ENCODE data around the gene SLC41A2. TPM values are rescaled to one million over a fixed set of nuclear protein-coding genes. Genes with fewer than 3 reads are reported as not detected.

Gene SLC41A2
- total and polyA plus RNA-seq, 2 donors: 3.8 to 14.7 TPM

DNA sequence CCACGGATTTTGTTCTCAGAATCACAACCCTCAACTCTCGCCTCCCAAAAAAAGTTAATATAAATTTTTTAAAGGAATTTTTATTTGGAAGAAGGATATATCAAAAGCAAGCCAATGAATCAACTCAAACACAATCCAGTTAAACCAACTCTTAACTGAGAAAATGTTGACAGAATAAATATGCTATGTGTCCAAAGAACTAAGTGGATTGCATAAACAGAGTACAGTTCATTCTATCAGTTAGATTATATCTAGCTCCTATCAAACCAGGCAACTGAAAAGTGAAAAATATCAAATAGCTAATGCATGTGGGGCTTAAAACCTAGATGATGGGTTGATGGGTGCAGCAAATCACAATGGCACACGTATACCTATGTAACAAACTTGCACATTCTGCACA lies 16.6 kb downstream of the SLC41A2 start:
- Histone ChIP-seq H3K27ac (ENCODE audit: low read depth in 1 of 2, low read length in 1 of 2) (no peak overlapping the region), H3K36me3 (ENCODE audit: control insufficient read depth in 2 of 2, insufficient read depth in 2 of 2, low read length in 1 of 2) (no peaks in the 10 kb centered on the region), H3K4me3 (ENCODE audit: low read length in 2 of 2) (no peak overlapping the region), H3K9me3 (ENCODE audit: control insufficient read depth in 2 of 2, insufficient read depth in 1 of 2, low read length in 1 of 2) (no peaks in the 10 kb centered on the region), H3K27me3 (ENCODE audit: control insufficient read depth in 2 of 2, insufficient read depth in 1 of 2, low read length in 1 of 2) (no peaks in the 10 kb centered on the region), H3K4me1 (ENCODE audit: control insufficient read depth in 2 of 2, insufficient read depth in 2 of 2, low read length in 2 of 2) (no peaks in the 10 kb centered on the region)
- 98% methylated on average over 3 of the region's 3 CpGs for WGBS
- DNase-seq (ENCODE audit: low read depth in 6 of 9, low spot score in 9 of 9): no peak

- no peaks in the 10 kb centered on the region for H3K9me3 ChIP-seq (ENCODE audit: control insufficient read depth in 2 of 2, insufficient read depth in 1 of 2, low read length in 1 of 2)
- H3K4me1 ChIP-seq (ENCODE audit: control insufficient read depth in 2 of 2, insufficient read depth in 2 of 2, low read length in 2 of 2): no peaks in the 10 kb centered on the region
- H3K27me3 ChIP-seq (ENCODE audit: control insufficient read depth in 2 of 2, insufficient read depth in 1 of 2, low read length in 1 of 2): no peaks in the 10 kb centered on the region
- H3K27ac ChIP-seq (ENCODE audit: low read depth in 1 of 2, low read length in 1 of 2): no peak overlapping the region
- no peak overlapping the region for H3K4me3 ChIP-seq (ENCODE audit: low read length in 2 of 2)
- WGBS: 98% methylated on average over 2 of the region's 2 CpGs
- no peak for DNase-seq (ENCODE audit: low read depth in 6 of 9, low spot score in 9 of 9)
- no peaks in the 10 kb centered on the region for H3K36me3 ChIP-seq (ENCODE audit: control insufficient read depth in 2 of 2, insufficient read depth in 2 of 2, low read length in 1 of 2)
Observed at GRCh38 chr12:104939089-104939488, 19.0 kb downstream of the SLC41A2 start.

GRCh38 chr12:104938371-104938770 lies 19.7 kb downstream of the SLC41A2 start:
- WGBS: 61% methylated on average over 3 of the region's 3 CpGs
- H3K27me3 ChIP-seq (ENCODE audit: control insufficient read depth in 2 of 2, insufficient read depth in 1 of 2, low read length in 1 of 2): no peaks in the 10 kb centered on the region
- H3K9me3 ChIP-seq (ENCODE audit: control insufficient read depth in 2 of 2, insufficient read depth in 1 of 2, low read length in 1 of 2): no peaks in the 10 kb centered on the region
- no peak overlapping the region for H3K4me3 ChIP-seq (ENCODE audit: low read length in 2 of 2)
- H3K36me3 ChIP-seq (ENCODE audit: control insufficient read depth in 2 of 2, insufficient read depth in 2 of 2, low read length in 1 of 2): no peaks in the 10 kb centered on the region
- DNase-seq (ENCODE audit: low read depth in 6 of 9, low spot score in 9 of 9): no peak
- no peaks in the 10 kb centered on the region for H3K4me1 ChIP-seq (ENCODE audit: control insufficient read depth in 2 of 2, insufficient read depth in 2 of 2, low read length in 2 of 2)
- no peak overlapping the region for H3K27ac ChIP-seq (ENCODE audit: low read depth in 1 of 2, low read length in 1 of 2)

DNA sequence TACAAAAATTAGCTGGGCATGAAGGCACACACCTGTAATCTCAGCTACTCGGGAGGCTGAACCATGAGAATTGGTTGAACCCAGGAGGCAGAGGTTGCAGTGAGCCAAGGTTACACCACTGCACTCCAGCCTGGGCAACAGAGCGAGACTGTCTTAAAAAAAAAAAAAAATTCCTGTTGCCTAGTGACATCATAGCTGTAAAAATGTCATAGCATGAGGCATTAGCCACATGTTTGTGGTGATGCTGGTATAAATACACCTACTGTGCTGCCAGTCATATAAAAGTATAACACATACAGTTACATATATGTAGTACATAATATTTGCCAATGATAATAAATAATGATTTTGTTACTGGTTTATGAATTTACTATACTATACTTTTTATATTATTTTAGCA lies 22.2 kb downstream of the SLC41A2 start:
- no peak for DNase-seq (ENCODE audit: low read depth in 6 of 9, low spot score in 9 of 9)
- H3K4me3 ChIP-seq (ENCODE audit: low read length in 2 of 2): no peak overlapping the region
- H3K27me3 ChIP-seq (ENCODE audit: control insufficient read depth in 2 of 2, insufficient read depth in 1 of 2, low read length in 1 of 2): no peaks in the 10 kb centered on the region
- H3K4me1 ChIP-seq (ENCODE audit: control insufficient read depth in 2 of 2, insufficient read depth in 2 of 2, low read length in 2 of 2): no peaks in the 10 kb centered on the region
- no peaks in the 10 kb centered on the region for H3K9me3 ChIP-seq (ENCODE audit: control insufficient read depth in 2 of 2, insufficient read depth in 1 of 2, low read length in 1 of 2)
- no peak overlapping the region for H3K27ac ChIP-seq (ENCODE audit: low read depth in 1 of 2, low read length in 1 of 2)
- WGBS: 96% methylated on average over 2 of the region's 2 CpGs
- H3K36me3 ChIP-seq (ENCODE audit: control insufficient read depth in 2 of 2, insufficient read depth in 2 of 2, low read length in 1 of 2): no peaks in the 10 kb centered on the region

DNA sequence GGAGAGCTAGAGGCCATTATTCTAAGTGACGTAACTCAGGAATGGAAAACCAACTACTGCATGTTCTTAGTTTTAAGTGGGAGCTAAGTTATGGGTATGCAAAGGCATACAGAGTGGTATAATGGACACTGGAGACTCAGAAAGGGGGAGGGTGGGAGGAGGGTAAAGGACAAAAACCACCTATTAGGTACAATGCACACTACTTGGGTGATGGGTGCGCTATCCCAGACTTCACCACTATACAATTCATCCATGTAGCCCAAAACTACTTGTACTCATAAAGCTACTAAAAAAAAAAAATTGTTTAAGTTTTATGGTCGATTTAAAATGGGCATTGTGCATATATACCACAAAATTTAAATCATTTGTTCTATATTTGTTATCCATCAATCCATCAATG lies 24.3 kb downstream of the SLC41A2 start:
- Histone ChIP-seq H3K36me3 (ENCODE audit: control insufficient read depth in 2 of 2, insufficient read depth in 2 of 2, low read length in 1 of 2) (no peaks in the 10 kb centered on the region), H3K4me3 (ENCODE audit: low read length in 2 of 2) (no peak overlapping the region), H3K4me1 (ENCODE audit: control insufficient read depth in 2 of 2, insufficient read depth in 2 of 2, low read length in 2 of 2) (no peaks in the 10 kb centered on the region), H3K27ac (ENCODE audit: low read depth in 1 of 2, low read length in 1 of 2) (no peak overlapping the region), H3K9me3 (ENCODE audit: control insufficient read depth in 2 of 2, insufficient read depth in 1 of 2, low read length in 1 of 2) (no peaks in the 10 kb centered on the region), H3K27me3 (ENCODE audit: control insufficient read depth in 2 of 2, insufficient read depth in 1 of 2, low read length in 1 of 2) (no peaks in the 10 kb centered on the region)
- DNase-seq (ENCODE audit: low read depth in 6 of 9, low spot score in 9 of 9): no peak
- 60% methylated on average over 3 of the region's 3 CpGs for WGBS

DNA sequence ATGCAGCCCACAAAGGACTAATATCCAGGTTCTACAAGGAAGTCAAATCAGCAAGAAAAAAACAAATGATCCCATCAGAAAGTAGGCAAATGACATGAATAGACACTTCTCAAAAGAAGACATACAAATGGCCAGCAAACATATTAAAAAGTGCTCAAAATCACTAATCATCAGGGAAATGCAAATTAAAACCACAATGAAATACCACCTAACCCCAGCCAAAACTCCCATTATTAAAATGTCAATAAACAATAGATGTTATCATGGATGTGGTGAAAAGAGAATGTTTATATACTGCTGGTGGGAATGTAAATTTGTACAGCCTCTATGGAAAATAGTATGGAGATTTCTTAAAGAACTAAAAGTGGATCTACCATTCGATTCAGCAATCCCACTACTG lies 25.0 kb downstream of the SLC41A2 start:
- 95% methylated on average over 1 of the region's 1 CpG for WGBS
- H3K4me1 ChIP-seq (ENCODE audit: control insufficient read depth in 2 of 2, insufficient read depth in 2 of 2, low read length in 2 of 2): no peaks in the 10 kb centered on the region
- H3K4me3 ChIP-seq (ENCODE audit: low read length in 2 of 2): no peak overlapping the region
- no peaks in the 10 kb centered on the region for H3K27me3 ChIP-seq (ENCODE audit: control insufficient read depth in 2 of 2, insufficient read depth in 1 of 2, low read length in 1 of 2)
- no peaks in the 10 kb centered on the region for H3K36me3 ChIP-seq (ENCODE audit: control insufficient read depth in 2 of 2, insufficient read depth in 2 of 2, low read length in 1 of 2)
- no peaks in the 10 kb centered on the region for H3K9me3 ChIP-seq (ENCODE audit: control insufficient read depth in 2 of 2, insufficient read depth in 1 of 2, low read length in 1 of 2)
- no peak overlapping the region for H3K27ac ChIP-seq (ENCODE audit: low read depth in 1 of 2, low read length in 1 of 2)
- DNase-seq (ENCODE audit: low read depth in 6 of 9, low spot score in 9 of 9): no peak

- H3K27ac ChIP-seq (ENCODE audit: low read depth in 1 of 2, low read length in 1 of 2): no peak overlapping the region
- H3K9me3 ChIP-seq (ENCODE audit: control insufficient read depth in 2 of 2, insufficient read depth in 1 of 2, low read length in 1 of 2): no peaks in the 10 kb centered on the region
- no peaks in the 10 kb centered on the region for H3K4me1 ChIP-seq (ENCODE audit: control insufficient read depth in 2 of 2, insufficient read depth in 2 of 2, low read length in 2 of 2)
- no peaks in the 10 kb centered on the region for H3K36me3 ChIP-seq (ENCODE audit: control insufficient read depth in 2 of 2, insufficient read depth in 2 of 2, low read length in 1 of 2)
- H3K27me3 ChIP-seq (ENCODE audit: control insufficient read depth in 2 of 2, insufficient read depth in 1 of 2, low read length in 1 of 2): no peaks in the 10 kb centered on the region
- WGBS: 91% methylated on average over 4 of the region's 4 CpGs
- peak in 1 of 9 donors; percentile 11 for DNase-seq (ENCODE audit: low read depth in 6 of 9, low spot score in 9 of 9)
- no peak overlapping the region for H3K4me3 ChIP-seq (ENCODE audit: low read length in 2 of 2)
Observed at GRCh38 chr12:104930388-104931326, 27.4 kb downstream of the SLC41A2 start.

DNA sequence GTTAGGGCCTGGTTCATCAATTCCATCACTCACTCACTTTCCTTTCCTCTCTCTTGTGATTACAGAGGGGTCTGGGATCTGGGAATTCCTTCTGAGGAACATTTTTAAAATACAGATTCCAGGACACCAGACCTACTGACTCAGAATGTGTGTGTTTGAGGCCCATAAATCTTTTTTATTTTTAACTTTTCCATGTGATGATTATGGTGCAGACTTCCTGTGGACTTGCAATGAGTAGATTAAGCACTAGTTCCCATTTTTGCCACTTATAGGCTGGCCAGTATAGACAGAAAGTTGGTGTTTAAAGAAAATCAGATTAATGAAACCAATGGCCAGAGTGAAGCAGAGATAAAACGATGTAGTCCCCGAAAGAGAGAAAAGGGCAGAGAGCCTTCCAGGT lies 28.1 kb downstream of the SLC41A2 start:
- H3K4me3 ChIP-seq (ENCODE audit: low read length in 2 of 2): no peak overlapping the region
- 7% methylated on average over 2 of the region's 2 CpGs for WGBS

DNA sequence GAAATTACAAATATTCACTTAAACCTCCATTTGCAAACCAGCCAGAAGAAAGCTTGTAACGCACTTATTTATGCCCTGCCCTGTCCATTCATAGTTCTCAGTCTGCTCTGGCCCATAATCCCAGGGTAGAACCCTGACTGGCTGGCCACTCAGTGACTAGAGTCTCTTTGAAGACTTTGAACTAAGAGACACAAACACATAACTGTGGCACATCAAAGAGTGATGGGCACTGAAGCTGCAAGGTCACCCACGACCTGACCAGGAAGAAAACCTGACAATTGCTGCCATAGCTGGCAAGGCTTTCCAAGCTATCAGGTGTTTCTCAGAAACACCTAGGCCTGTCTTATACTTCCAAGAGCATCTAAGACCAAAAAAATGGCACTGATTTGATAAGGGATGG lies 28.7 kb downstream of the SLC41A2 start:
- DNase-seq (ENCODE audit: low read depth in 6 of 9, low spot score in 9 of 9): no peak
- Histone ChIP-seq H3K27ac (ENCODE audit: low read depth in 1 of 2, low read length in 1 of 2) (no peak overlapping the region), H3K9me3 (ENCODE audit: control insufficient read depth in 2 of 2, insufficient read depth in 1 of 2, low read length in 1 of 2) (no peaks in the 10 kb centered on the region), H3K4me1 (ENCODE audit: control insufficient read depth in 2 of 2, insufficient read depth in 2 of 2, low read length in 2 of 2) (no peaks in the 10 kb centered on the region), H3K36me3 (ENCODE audit: control insufficient read depth in 2 of 2, insufficient read depth in 2 of 2, low read length in 1 of 2) (no peaks in the 10 kb centered on the region), H3K4me3 (ENCODE audit: low read length in 2 of 2) (no peak overlapping the region), H3K27me3 (ENCODE audit: control insufficient read depth in 2 of 2, insufficient read depth in 1 of 2, low read length in 1 of 2) (no peaks in the 10 kb centered on the region)
- WGBS: 91% methylated on average over 2 of the region's 2 CpGs

More for the DNA sequence above, 28.1 kb downstream of the SLC41A2 start:
- Histone ChIP-seq H3K9me3 (ENCODE audit: control insufficient read depth in 2 of 2, insufficient read depth in 1 of 2, low read length in 1 of 2) (no peaks in the 10 kb centered on the region), H3K4me1 (ENCODE audit: control insufficient read depth in 2 of 2, insufficient read depth in 2 of 2, low read length in 2 of 2) (no peaks in the 10 kb centered on the region), H3K27me3 (ENCODE audit: control insufficient read depth in 2 of 2, insufficient read depth in 1 of 2, low read length in 1 of 2) (no peaks in the 10 kb centered on the region), H3K36me3 (ENCODE audit: control insufficient read depth in 2 of 2, insufficient read depth in 2 of 2, low read length in 1 of 2) (no peaks in the 10 kb centered on the region), H3K27ac (ENCODE audit: low read depth in 1 of 2, low read length in 1 of 2) (no peak overlapping the region)
- DNase-seq (ENCODE audit: low read depth in 6 of 9, low spot score in 9 of 9): no peak

All from thymus (tissue), 11 donors.